Measurements from ENCODE around the gene ZNF746.

The ZNF746 gene

DNA sequence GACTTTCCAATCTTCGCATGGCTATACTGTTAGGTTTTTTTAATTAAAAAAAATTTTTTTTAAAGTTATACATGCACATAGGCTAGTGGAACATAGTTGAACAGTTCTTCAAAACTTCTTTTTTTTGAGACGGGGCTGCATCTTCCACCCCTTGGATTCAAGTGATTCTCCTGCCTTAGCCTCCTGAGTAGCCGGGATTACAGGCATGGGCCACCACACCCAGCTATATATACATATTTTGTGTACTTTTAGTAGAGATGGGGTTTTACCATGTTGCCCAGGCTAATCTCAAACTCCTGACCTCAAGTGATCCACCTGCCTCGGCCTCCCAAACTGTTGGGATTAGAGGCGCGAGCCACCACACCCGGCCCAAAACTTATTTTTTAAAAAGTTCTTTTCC lies 54.1 kb downstream of the ZNF746 start:
- TF ChIP-seq, protein P1, sequence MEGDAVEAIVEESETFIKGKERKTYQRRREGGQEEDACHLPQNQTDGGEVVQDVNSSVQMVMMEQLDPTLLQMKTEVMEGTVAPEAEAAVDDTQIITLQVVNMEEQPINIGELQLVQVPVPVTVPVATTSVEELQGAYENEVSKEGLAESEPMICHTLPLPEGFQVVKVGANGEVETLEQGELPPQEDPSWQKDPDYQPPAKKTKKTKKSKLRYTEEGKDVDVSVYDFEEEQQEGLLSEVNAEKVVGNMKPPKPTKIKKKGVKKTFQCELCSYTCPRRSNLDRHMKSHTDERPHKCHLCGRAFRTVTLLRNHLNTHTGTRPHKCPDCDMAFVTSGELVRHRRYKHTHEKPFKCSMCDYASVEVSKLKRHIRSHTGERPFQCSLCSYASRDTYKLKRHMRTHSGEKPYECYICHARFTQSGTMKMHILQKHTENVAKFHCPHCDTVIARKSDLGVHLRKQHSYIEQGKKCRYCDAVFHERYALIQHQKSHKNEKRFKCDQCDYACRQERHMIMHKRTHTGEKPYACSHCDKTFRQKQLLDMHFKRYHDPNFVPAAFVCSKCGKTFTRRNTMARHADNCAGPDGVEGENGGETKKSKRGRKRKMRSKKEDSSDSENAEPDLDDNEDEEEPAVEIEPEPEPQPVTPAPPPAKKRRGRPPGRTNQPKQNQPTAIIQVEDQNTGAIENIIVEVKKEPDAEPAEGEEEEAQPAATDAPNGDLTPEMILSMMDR (IDR thresholded peaks at IDR 0.05; ENCODE audit: low read depth, low read length, missing control alignments) = no peak

DNA sequence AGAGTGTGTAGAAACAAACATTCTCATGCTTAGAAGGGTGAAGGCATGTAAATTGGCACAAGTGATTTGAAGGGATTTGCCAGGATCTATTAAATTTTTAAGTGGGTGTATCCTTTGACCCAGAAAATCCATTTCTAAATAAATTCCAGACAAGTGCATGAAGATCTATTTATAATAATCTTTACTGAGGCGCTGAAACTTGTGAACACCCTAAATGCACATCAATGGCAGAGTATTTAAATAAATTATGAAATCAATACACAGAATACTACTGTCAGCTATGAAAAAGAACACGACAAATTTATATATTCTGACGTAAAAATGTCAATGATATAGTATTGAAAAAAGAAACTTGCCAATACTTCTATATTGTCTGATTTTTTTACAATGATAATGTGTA lies 54.7 kb downstream of the ZNF746 start:
- DNase-seq (ENCODE audit: extremely low read depth, low read depth) = no peak
- TF ChIP-seq, protein P1 (IDR thresholded peaks at IDR 0.05; ENCODE audit: low read depth, low read length, missing control alignments) = no peak
- no peak overlapping the region for H3K4me3 ChIP-seq (replicated peaks; ENCODE audit: low read depth, low read length)

More for the DNA sequence above, 54.1 kb downstream of the ZNF746 start:
- no peak overlapping the region for H3K4me3 ChIP-seq (replicated peaks; ENCODE audit: low read depth, low read length)
- no peak for DNase-seq (ENCODE audit: extremely low read depth, low read depth)

DNA sequence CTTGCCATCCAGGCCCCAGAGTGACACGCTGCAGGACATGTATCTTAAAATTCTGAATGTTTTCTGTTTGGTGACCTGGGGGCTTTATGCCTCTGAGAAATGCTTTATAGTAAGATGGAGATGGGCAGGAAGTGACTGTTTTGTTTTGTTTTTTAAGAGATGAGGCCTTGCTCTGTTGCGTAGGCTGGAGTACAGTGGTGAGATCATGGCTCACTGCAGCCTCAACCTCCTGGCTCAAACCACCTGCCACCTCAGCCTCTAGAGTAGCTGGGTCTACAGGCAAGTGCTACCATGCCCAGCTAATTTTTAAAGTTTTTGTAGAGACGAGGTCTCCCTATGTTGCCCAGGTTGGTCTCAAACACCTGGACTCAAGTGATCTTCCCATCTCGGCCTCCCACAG lies 57.4 kb downstream of the ZNF746 start:
- TF ChIP-seq, protein P1 (IDR thresholded peaks at IDR 0.05; ENCODE audit: low read depth, low read length, missing control alignments) = no peak
- H3K4me3 ChIP-seq (replicated peaks; ENCODE audit: low read depth, low read length) = no peak overlapping the region
- DNase-seq (ENCODE audit: extremely low read depth, low read depth) = no peak

DNA sequence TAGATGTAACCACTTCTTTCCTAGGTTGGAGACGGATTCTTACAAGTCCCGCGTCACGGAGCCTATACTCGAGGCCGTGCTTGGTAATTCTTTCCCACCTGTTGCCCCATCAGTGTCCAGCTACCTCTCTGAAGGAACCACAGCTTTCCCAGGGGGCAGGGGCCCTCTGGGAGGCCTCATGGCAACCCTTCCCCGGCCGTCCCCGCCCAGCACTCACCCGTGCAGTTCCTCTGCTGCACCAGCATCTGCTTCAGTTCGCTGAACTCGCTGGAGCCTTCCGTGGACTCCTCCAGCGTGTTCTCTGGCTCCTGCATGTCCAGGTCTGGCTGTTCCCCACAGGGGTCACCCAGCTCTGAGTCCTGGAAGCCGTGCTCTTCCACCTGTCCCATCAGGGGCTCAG lies 61.3 kb downstream of the ZNF746 start:
- TF ChIP-seq, protein P1 (IDR thresholded peaks at IDR 0.05; ENCODE audit: low read depth, low read length, missing control alignments) = no peak
- no peak for DNase-seq (ENCODE audit: extremely low read depth, low read depth)
- no peak overlapping the region for H3K4me3 ChIP-seq (replicated peaks; ENCODE audit: low read depth, low read length)

DNA sequence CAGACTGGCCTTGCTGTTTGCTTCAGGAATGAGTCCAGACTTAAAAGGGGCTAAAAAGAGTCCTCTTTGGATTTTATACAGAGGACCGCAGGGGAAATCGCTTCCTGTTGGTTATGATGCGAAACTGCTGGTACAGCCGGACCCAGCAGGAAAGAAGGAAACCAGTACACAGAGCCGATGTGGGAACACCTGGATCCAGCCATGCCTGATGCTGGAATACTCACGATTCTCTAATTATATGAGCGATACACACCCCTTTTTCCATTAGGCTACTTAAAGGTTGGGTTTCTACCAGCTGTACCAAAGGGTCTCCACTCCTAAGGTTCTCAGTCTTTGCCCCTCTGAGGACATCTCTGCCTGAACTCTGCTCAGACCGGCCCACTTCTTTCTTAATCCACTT lies 64.5 kb downstream of the ZNF746 start:
- DNase-seq (ENCODE audit: extremely low read depth, low read depth) = no peak
- no peak overlapping the region for H3K4me3 ChIP-seq (replicated peaks; ENCODE audit: low read depth, low read length)
- TF ChIP-seq, protein P1 (IDR thresholded peaks at IDR 0.05; ENCODE audit: low read depth, low read length, missing control alignments) = no peak

DNA sequence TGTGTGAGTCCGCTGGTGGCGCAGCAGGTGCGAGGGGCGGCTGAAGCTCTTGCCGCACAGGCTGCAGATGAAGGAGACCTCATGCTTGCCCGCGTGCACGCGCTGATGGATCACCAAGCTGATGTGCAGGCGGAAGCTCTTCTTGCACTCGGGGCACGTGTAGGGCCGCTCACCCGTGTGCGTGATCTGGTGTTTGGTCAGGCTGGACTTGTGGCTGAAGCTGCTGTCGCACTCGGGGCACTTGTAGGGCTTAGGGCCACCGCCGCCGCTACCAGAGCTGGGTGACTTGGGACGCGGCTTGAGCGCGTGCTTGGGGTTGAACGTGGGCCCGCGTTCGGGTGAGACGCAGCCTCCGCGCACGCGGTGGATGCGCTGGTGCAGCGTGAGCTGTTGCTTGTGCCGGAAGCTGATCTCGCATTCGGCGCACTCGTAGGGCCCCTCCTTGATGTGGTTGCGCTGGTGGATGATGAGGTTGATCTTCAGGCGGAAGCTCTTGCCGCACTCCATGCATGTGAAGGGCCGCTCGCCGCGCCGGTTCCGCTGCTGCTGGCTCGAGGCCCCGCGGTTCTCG lies 65.4 kb downstream of the ZNF746 start:
- TF ChIP-seq, protein P1 (IDR thresholded peaks at IDR 0.05; ENCODE audit: low read depth, low read length, missing control alignments) = no peak
- no peak for DNase-seq (ENCODE audit: extremely low read depth, low read depth)
- H3K4me3 ChIP-seq (replicated peaks; ENCODE audit: low read depth, low read length) = no peak overlapping the region
